Stomach (tissue), 9 donors: ENCODE results near the gene GUCY2F. TPM values are rescaled to one million over a fixed set of nuclear protein-coding genes. Genes with fewer than 3 reads are reported as not detected.
A peak's percentile ranks its signal among the peaks of the same experiment; 100 is the strongest.

ENCODE experiments used
- DNase-seq, 2 donors: peaks; one replicate each; pipeline versions ENCODE4 v3.0.0 to v3.0.0-alpha.2; 2013 to 2019
- H3K27ac ChIP-seq, 5 donors: fragments of 200-600 bp in 4 of 5; sonication (generic) in 4 of 5; one replicate each; pipeline ENCODE4 v1.5.1; 2013 to 2019; ENCODE audit warnings: mild to moderate bottlenecking in 1 of 5, moderate library complexity in 1 of 5
- H3K27me3 ChIP-seq, 3 donors: fragments of 200-600 bp; sonication (generic); one replicate each; pipeline ENCODE4 v1.5.1; 2017 to 2019; ENCODE audit warnings: mixed run types in 1 of 3
- H3K36me3 ChIP-seq, 4 donors: fragments of 200-600 bp; sonication (generic); 1 replicate in 3 of 4; 2 replicates in 1 of 4; pipeline ENCODE4 v1.5.1; 2016 to 2019
- H3K4me1 ChIP-seq, 4 donors: fragments of 200-600 bp; sonication (generic); one replicate each; pipeline ENCODE4 v1.5.1; 2016 to 2019
- H3K4me3 ChIP-seq, 4 donors: fragments of 200-600 bp; sonication (generic) in 3 of 4; one replicate each; pipeline ENCODE4 v1.5.1; 2016 to 2019; ENCODE audit warnings: mild to moderate bottlenecking in 1 of 4
- H3K9me3 ChIP-seq, 4 donors: fragments of 200-600 bp; sonication (generic); one replicate each; pipeline ENCODE4 v1.5.1; 2016 to 2019
- CTCF ChIP-seq, 7 experiments: fragments of 450-650 bp in 4 of 7; fragments of 200-600 bp in 3 of 7; sonication (generic) in 3 of 7; IDR thresholded peaks; one replicate each; pipeline ENCODE4 v1.5.1; 2016 to 2019; ENCODE audit warnings: antibody characterized with exemption in 7 of 7, control low read depth in 2 of 7, mild to moderate bottlenecking in 1 of 7
- EP300 ChIP-seq: sonication (generic); formaldehyde crosslinking; IDR thresholded peaks from one replicate; pipeline ENCODE4 v1.6.1; 2017; ENCODE audit warnings: antibody characterized with exemption
- POLR2A ChIP-seq, 4 donors: fragments of 450-650 bp; IDR thresholded peaks; one replicate each; pipeline ENCODE4 v1.6.1; 2016; ENCODE audit warnings: antibody characterized with exemption in 4 of 4, control low read depth in 2 of 4, mild to moderate bottlenecking in 1 of 4, moderate library complexity in 1 of 4
- POLR2AphosphoS5 ChIP-seq, 3 donors: sonication (generic); formaldehyde crosslinking; IDR thresholded peaks; one replicate each; pipeline ENCODE4 v1.6.1; 2016; ENCODE audit warnings: antibody characterized with exemption in 3 of 3
- WGBS, 5 donors: extraction: QIAGEN DNeasy Blood & Tissue Kit in 3 of 5; methylation state at CpG; one replicate each; pipeline versions ENCODE4 v1.1.5 to v1.1.7; 2013 to 2018; 5-methylcytosine and 5-hydroxymethylcytosine counted together
- intact Hi-C: fragments of 100-400 bp; cut with DNase I; formaldehyde crosslinking; loops from one replicate; pipeline ENCODE4 v1.15.1; 2023; ENCODE audit warnings: low total_unique reads
- polyA plus RNA-seq, 3 donors: library from polyadenylated mRNA; stranded (reverse); fragments of 200-250 nt; gene quantifications; one replicate each; pipeline ENCODE4 v1.2.3, GENCODE V29; 2013
- total RNA-seq, 5 donors: library from RNA; depleted of rRNA; stranded (reverse); fragments of >200 nt; gene quantifications; one replicate each; pipeline versions ENCODE4 v1.1.0 to v1.2.3, GENCODE V29; 2014 to 2016
- donor health status: healthy with polysubstance abuse.
- donor health status: Bipolar disorder and iron deficiency.
- donor health status: healthy.

Gene GUCY2F
- total and polyA plus RNA-seq, 8 donors = not detected

DNA sequence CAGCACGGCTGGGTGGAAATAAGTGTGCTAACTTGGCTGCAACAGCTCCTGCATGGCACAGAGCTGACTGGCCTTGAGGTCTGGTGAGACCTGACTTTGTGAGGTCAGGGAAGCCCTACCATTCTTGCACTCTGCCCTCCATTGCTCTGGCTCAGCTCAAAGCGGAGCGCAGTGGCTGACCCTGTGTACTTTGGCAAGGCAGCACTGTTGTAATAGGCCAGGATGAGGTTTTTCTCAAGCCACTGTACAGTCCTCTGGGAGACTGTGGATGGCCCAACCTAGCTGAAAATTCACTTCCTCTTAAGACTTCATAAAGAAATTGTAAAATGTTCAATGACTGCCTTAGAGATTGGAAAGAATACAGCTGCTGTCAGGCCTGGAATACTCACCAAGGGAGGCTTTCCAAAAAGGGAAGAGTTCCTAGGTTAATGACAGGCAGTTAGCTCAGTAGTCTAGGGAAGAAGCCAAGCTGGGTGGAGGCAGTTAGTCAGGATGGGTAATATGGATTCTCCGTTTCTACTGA lies 129.8 kb downstream of the GUCY2F start:
- intact Hi-C loops = no loop called here
- WGBS, 5 donors = 34 to 58% (median 44%) methylated on average over 2 to 4 of the region's 4 CpGs
- peak; percentile 43 to 48 for DNase-seq
- Histone ChIP-seq H3K36me3 (no peaks in the 10 kb centered on the region), H3K27ac (no peak overlapping the region), H3K4me3 (no peak overlapping the region), H3K27me3 (no peaks in the 10 kb centered on the region), H3K4me1 (peaks cover 0 to 15% (median 0%) of the 10 kb centered on the region in 4 donors), H3K9me3 (no peaks in the 10 kb centered on the region)
- TF ChIP-seq POLR2A (IDR thresholded peaks at IDR 0.05) (no peak), POLR2AphosphoS5 (IDR thresholded peaks at IDR 0.05) (no peak), CTCF (IDR thresholded peaks at IDR 0.05) (no peak), EP300 (no peak)

GRCh38 chrX:109351557-109351956 lies 130.3 kb downstream of the GUCY2F start:
- intact Hi-C loops = no loop called here
- Histone ChIP-seq H3K27ac (no peak overlapping the region), H3K27me3 (no peaks in the 10 kb centered on the region), H3K4me1 (peaks cover 0 to 15% (median 0%) of the 10 kb centered on the region in 4 donors), H3K4me3 (no peak overlapping the region), H3K36me3 (no peaks in the 10 kb centered on the region), H3K9me3 (no peaks in the 10 kb centered on the region)
- TF ChIP-seq POLR2A (IDR thresholded peaks at IDR 0.05) (no peak), CTCF (IDR thresholded peaks at IDR 0.05) (no peak), EP300 (no peak), POLR2AphosphoS5 (IDR thresholded peaks at IDR 0.05) (no peak)
- no peak for DNase-seq
- WGBS, 5 donors = 28 to 80% (median 54%) methylated on average over 3 of the region's 3 CpGs

DNA sequence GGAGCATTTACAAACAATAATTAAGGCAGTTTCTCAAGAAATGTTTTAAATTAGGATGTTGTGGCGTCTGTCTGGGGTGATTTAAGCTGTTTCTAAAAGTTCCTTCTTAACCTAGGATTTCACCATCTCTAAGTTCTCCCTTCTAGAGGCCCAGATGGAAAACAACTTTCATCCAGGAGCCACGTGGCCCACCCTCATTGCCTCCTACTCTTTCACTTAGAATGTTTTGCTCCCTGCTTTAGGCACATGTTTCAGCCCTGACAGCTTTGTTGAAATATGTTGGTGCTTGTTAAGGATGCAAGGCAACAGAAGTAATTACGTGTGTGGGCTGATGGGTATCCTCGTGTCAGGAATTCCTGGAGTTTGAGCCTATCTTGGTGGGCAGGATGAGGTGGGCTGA lies 131.3 kb downstream of the GUCY2F start:
- no peaks in the 10 kb centered on the region for H3K36me3 ChIP-seq
- no peak overlapping the region for H3K4me3 ChIP-seq
- H3K27me3 ChIP-seq = no peaks in the 10 kb centered on the region
- no peaks in the 10 kb centered on the region for H3K9me3 ChIP-seq
- no peak overlapping the region for H3K27ac ChIP-seq
- H3K4me1 ChIP-seq = peaks cover 0 to 15% (median 0%) of the 10 kb centered on the region in 4 donors
- 52 to 82% (median 80%) methylated on average over 2 to 4 of the region's 4 CpGs for WGBS, 5 donors
- no peak for TF ChIP-seq POLR2AphosphoS5 (IDR thresholded peaks at IDR 0.05)
- TF ChIP-seq EP300 = no peak
- TF ChIP-seq POLR2A (IDR thresholded peaks at IDR 0.05) = no peak
- no peak for TF ChIP-seq CTCF (IDR thresholded peaks at IDR 0.05)
- intact Hi-C loops = no loop called here
- DNase-seq = no peak

DNA sequence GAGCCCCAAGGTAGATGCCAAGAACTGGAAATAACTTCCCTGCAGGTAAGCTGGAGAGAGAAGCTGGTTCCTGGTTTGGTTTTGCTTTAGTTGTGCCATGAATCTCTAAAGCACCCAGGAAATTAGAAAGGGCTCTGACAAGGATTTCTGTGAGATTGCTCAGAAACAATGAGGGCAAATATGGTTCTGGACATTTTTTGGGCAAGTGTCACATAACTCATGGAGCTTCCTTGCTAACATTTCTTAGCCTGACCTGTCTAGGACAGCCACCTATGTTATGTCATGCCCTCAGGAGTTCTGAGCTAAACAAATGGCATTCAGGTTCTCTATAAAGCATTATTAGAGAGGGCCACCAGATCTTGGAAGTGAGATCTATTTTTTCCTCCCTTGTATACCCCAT lies 131.8 kb downstream of the GUCY2F start:
- no peak overlapping the region for H3K27ac ChIP-seq
- no peak overlapping the region for H3K4me3 ChIP-seq
- no peak for TF ChIP-seq CTCF (IDR thresholded peaks at IDR 0.05)
- no peaks in the 10 kb centered on the region for H3K36me3 ChIP-seq
- H3K9me3 ChIP-seq = no peaks in the 10 kb centered on the region
- DNase-seq = no peak
- intact Hi-C loops = no loop called here
- H3K27me3 ChIP-seq = no peaks in the 10 kb centered on the region
- H3K4me1 ChIP-seq = peaks cover 0 to 15% (median 0%) of the 10 kb centered on the region in 4 donors
